Superior temporal gyrus (tissue), 1 donor: ENCODE results near the gene NKPD1.

Experiments
- DNase-seq: peaks from one replicate; pipeline ENCODE4 v3.0.0-alpha.2; 2016; ENCODE audit errors: extremely low spot score

The NKPD1 gene, protein sequence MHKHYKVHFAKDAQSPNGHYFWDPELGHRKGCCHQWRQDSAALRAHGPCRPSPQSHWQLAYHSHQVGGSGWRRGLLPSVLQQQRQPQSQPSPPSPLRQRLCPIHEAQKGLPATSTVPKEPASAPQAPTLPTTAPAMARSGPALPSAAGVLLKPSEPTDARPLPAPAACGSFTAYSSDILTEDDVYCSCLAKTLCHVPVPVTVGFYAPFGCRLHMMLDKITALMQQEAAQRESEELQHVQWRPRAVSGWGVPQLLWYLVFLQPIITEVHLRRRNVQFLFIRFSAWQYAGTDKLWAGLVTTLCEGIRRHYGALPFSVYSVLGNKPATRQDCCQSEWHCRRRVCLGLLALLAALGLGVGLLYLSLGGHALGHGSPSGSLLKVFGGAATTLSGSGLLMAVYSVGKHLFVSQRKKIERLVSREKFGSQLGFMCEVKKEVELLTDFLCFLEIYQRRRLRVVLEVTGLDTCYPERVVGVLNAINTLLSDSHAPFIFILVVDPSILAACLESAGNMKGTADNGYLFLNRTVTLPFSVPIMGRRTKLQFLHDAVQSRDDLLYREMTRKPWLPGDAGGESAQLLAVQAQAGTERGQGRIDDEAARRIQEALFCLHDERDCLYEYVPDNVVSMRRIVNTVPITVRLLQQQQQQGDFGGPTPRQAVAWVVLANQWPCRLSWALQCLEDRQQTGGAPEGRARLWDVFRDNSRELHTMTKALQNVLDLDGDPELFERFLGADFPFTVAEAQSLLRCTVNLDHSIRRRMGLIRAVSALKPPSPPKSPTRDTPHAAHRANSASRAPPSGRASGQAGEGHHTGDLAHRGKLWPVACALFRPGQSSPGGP

DNA sequence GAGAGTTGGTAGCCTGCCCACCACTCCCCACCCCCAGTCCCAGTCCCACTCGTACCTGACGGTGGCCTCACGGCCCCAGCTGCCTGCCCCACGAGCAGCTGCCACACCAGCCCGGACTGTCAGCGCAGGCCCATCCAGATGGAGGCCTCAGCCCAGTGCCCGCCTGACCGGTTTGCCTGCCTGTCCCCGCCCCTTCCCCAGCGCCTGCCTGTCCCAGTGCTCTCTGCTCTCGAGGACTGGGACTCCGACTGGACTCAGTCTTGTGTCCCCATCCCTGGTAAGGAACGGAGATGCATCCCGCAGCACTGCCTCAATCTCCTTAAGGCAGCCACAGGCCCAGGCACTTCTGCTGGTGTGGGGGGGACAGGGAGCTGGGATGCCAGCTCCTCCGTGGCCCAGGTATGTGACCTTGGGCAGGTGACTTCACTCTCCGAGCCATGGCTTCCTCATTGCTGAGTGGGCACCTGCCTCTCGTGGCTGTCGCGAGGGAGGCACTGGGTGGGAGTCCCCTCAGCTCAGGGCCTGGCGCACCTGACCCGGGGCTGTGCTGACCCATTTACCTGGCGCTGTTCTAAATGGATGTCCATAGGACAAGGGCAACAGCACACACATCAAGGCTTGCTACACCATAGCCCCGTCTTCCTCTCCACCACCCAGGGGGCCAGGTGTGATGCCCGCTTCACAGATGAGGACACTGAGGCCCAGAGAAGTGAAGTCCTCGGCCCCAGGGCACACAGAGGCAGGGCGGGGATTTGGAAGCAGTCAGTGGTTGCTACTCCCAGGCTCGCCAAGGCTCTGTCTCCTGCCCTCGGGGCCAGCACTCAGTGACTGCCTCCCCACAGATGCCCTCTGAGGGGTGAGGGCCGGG is at the start of gene NKPD1:
NKPD1 (minus strand) TSS at position 113 of the 868 bp plus-strand sequence. CDS start 832 bp downstream, outside the sequence.
- DNase-seq: no peak

DNA sequence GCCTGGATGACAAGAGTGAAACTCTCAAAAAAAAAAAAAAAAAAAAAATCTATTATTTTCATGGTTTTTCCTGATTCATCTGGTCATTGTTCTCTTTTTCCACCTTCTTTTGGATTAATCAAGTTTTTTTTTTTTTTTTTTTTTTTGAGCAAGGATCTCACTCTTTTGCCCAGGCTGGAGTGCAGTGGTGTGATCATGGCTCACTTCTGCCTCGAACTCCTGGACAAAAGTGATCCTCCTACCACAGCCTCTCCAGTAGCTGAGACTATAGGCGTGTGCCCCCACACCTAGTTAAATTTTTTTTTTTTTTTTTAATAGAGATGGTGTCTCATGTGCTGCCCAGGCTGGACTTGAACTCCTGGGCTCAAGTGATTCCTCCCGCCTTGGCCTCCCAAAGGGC is 45.5 kb upstream of the NKPD1 start:
- no peak for DNase-seq

DNA sequence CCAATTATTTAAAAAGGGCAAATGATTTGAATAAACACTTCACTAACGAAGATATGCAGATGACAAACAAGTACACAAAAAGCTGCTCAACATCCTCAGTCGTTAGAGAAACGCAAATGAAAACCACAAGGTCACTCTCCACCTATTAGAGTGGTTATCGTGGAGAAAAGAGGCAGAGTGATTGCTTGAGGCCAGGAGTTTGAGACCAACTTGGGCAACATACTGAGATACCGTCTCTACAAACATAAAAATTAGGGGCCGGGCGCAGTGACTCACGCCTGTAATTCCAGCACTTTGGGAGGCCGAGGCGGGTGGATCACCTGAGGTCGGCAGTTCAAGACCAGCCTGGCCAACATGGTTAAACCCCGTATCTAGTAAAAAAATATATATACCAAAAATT is 45.0 kb upstream of the NKPD1 start:
- DNase-seq: no peak

DNA sequence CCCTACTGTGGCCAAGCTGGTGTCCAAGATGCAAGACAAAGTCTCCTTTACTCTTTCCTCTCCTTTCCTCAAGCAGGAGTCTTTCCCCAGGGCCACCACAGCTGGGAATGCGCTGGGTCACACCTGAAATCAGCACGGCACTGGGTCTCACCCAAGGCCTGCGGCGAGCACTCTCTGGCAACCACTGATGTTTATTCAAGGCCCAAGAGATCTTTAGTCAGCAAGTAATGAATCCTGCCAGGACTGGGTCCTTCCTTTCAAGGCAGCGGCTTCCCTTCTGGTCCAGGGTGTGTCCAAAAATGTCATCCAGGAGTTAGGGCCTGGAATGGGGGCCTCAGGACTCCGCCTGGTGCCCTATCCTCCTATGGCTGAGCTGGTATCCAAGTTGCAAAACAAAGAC is 41.9 kb upstream of the NKPD1 start:
- DNase-seq: no peak

DNA sequence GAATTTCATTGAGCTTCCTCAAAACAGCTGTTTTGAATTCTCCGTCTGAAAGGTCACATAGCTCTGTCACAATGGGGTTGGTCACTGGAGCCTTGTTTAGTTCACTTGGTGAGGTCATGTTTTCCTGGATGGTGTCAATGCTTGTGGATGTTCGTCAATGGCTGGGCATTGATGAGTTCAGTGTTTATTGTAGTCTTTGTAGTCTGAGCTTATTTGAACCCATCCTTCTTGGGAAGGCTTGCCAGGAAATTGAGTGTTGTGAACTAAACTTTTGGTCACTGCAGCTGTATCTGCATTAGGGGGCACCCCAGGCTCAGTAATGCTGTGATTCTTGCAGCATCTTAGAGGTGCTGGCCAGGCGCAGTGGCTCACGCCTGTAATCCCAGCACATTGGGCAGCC is 39.8 kb upstream of the NKPD1 start:
- DNase-seq: peak; percentile 50

DNA sequence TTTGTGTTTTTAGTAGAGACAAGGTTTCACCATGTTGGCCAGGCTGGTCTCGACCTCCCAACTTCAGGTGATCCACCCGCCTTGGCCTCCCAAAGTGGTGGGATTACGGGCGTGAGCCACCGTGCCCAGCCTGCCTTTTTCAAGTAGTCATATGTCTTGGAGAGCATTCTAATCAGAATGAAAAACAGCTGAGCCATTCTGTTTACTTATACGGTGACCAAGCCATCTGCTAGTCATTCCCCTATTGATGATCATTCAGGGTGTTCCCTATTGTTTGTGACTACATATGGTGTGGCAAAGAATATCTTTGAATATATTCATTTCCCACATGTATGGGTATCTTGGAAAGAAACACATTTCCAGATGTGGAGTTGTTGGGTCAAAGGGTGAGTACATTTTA is 35.0 kb upstream of the NKPD1 start:
- no peak for DNase-seq

DNA sequence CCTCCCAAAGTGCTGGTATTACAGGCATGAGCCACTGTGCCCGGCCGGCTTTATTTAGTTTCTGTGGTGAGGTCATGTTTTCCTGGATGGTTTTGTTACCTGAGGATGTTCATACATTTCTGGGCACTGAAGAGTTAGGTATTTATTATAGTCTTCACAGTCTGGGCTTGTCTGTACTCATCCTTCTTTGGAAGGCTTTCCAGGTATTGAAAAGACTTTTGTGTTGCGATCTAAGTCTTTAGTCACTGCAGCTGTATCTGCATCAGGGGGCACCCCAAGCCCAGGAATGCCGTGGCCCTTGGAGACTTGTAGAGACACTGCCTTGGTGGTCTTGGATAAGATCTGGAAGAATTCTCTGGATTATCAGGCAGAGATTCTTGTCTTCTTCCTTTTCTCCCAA is 30.6 kb upstream of the NKPD1 start:
- DNase-seq: no peak

DNA sequence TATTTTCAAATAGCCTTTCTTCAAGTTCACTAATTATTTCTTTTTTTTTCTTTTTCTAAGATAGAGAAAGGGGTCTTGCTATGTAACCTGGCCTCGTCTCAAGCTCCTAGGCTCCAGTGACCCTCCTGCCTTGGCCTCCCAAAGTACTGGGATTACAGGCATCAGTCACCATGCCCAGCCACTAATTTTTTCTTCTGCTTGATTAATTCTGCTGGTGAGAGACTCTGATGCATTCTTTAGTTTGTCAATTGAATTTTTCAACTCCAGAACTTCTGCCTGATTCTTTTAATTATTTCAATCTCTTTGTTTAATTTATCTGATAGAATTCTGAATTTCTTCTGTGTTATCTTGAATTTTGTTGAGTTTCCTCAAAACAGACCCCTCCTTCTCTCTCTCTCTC is 29.2 kb upstream of the NKPD1 start:
- no peak for DNase-seq

DNA sequence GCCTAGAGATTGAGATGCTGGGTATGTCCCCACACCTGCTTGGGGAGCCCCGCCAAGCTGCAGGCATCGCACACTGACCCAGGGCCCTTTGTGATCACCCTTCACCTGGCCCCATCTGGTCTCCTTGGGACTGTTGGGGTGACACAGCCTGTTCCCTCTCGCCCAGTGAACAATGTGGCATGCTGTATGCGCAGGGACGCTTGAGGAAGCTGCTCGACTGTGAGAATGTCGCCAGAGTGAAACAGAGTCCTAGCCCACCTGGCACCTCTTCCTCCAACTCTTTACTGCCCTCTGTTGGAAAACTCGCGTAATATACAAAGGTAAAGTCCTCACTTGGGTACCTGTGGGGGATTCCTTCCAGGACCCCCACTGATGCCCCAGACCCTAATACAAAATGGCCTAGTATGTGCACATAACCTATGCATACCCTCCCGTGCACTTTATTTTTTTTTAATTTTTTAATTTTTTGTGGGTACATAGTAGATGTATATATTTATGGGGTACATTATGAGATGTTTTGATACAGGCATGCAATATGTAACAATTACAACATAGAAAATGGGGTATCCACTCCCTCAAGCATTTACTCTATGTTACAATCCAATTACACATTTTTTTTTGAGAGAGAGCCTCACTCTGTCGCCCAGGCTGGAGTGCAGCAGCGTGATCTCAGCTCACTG is 26.8 kb upstream of the NKPD1 start:
- DNase-seq: no peak

DNA sequence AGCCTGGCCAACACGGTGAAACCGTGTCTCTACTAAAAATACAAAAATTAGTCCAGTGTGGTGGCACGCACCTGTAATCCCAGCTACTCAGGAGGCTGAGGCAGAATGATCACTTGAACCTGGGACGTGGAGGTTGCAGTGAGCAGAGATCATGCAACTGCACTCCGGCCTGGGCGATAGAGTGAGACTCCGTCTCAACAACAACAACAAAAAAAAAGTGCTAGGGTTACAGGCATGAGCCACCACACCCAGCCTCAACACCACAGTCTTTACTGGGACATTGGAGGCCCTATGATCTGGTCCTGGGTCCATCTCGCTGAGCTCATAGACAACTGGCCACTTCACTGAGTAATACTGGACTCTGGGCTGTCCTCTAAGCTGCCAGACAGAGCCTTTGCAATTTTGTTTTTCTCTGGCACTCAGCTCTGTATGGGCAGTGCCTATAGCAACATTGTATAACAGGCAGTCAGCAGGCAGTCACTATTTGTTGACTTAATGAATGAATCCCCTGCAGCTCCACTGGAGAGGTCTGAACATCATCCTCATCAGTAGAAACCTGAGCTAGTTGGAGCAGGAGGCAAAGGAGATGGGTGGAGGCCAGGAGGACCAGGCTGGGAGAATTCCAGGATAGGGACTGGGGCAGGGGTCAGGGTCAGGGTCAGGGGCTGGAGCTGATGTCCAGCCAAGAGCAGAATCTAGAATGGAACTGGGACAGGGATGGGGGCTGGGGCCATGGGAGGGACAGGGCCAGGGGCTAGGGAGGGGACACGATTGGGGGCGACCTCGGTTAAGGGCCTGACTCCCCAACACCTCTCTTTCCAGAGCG is 25.9 kb upstream of the NKPD1 start:
- no peak for DNase-seq

DNA sequence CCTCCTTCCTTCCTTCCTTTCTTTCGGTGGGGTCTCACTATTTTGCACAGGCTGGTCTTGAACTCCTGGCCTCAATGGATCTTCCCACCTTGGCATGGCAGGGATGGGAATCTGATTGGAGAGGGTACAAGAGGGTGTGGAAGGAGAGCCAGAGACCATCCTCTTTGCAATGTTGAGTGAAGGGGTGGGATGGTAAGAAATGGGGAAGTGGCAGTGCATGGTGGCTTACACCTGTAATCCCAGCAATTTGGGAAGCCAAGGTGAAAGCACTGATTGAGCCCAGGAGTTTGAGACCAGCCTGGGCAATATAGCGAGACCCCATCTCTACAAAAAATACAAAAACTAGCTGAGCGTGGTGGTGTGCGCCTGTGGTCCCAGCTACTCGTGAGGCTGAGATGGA is 23.3 kb upstream of the NKPD1 start:
- no peak for DNase-seq

DNA sequence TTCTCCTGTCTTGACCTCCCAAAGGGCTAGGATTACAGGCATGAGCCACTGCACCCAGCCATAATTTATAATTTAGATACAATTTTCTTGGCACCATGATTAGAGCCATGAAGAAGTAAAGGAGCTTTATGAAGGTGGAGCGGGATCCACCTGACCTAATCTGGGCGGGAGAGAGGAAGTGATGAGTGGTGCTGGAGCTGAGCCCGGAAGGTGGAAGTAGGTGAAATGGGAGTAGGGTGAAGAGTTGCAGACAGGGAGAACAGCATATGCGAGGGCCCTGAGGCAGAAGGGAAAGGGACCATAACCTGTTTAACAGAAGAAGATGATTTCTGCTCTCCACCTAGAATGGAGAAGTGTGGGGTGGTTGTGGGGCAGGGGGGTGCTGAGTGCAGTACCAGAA is 22.0 kb upstream of the NKPD1 start:
- no peak for DNase-seq

DNA sequence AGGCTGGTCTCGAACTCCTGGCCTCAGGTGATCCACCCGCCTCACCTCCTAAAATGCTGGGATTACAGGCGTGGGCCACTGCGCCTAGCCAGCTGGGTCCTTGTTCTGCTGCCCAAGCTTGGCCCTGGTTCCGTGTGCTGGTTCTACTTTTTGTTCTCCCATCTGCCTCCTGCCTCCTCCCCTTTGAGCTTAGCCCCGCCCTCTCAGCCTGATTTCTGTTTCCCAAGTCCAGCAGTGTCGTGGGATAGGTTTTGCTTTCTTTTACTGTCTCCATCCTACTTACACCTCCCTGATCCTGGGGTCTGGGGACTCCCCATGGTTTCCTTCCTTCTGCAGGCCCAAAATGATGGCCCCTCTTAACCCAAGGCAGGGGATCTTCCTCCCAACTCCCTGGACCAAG is 20.2 kb upstream of the NKPD1 start:
- no peak for DNase-seq

DNA sequence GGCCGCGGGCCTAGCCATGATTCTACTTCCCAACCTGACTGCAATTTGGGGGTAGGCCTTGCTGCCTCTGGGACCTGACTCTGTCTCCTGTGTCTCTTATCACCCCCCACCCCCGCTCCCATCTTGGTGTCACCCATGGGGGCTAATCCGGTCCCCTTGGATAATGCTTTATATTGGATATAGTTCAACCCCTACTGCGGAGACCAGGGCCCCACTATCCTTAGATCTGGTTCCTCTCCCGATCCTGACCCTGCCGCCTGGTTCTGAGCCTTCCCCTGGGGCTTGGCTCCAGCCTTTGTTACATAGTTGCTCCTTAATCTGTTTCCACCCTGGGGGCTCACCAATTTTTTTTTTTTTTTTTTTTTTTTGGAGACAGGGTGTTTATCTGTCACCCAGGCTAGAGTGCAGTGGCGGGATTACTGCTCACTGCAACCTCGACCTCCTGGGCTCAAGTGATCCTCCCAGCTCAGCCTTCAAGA is 19.1 kb upstream of the NKPD1 start:
- no peak for DNase-seq

DNA sequence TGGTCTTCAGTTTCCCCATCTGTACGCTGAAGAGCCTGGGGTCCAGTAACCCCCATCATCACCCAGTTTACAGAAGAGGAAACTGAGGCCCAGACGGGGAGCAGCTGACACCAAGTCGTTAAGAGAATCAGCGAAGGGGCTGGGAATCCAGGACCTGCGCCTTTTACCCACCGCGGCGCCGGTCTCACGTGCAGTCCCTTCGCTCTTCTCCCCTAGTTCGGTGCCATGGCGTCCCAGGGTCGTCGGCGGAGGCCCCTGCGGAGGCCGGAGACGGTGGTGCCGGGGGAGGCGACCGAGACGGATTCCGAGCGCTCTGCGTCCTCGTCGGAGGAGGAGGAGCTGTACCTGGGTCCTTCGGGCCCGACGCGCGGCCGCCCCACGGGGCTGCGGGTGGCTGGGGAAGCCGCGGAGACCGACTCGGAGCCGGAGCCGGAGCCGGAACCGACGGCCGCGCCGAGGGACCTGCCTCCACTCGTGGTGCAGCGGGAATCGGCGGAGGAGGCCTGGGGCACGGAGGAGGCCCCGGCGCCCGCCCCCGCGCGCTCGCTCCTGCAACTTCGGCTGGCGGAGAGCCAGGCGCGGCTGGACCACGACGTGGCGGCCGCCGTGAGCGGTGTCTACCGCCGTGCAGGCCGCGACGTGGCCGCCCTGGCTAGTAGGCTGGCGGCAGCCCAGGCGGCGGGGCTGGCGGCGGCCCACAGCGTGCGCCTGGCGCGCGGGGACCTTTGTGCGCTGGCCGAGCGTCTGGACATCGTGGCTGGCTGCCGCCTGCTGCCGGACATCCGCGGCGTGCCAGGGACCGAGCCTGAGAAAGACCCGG is 18.5 kb upstream of the NKPD1 start:
- DNase-seq: no peak

DNA sequence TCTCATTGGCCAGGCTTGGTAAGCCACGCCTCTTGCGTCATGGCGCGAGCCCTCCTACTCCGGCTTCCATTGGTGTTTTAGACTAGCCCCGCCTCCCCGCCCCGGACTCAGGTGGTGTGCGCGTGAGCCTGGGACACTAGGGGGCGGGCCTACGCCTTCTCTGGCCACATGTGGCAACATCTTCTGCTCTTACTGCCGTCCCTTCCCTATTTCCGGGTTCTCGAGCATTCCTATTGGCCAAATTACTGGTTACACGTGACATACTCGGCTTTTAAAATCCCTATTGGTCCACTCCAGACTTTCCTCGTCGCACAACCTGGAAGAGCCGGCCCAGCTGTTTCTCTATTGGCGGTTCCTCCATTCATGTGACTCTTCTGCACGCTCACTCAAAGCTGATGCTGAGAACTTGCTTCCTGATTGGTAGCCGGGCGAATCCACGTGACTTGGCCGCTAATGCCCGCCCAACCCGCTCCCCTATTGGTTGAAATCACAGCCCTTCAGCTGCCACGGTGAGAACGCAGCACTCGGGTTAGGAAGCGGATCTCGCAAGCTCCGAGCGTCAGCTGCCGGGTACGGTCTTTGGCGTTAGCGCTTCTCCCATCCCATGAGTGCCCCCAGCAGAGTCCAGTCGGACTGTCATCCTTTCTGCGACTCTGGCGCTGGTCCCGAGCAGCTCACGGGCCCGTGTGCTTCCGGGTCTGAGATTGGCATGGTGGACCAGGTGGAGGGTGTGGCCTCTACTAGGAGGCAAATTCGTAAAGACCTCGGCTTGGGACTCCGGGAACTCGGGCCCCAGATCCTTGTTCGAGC is 17.7 kb upstream of the NKPD1 start, which contains the start of gene BLOC1S3:
BLOC1S3 (plus strand) TSS at position 523 of the 810 bp plus-strand sequence. CDS start 513 bp downstream, outside the sequence.
- DNase-seq: peak; percentile 100

DNA sequence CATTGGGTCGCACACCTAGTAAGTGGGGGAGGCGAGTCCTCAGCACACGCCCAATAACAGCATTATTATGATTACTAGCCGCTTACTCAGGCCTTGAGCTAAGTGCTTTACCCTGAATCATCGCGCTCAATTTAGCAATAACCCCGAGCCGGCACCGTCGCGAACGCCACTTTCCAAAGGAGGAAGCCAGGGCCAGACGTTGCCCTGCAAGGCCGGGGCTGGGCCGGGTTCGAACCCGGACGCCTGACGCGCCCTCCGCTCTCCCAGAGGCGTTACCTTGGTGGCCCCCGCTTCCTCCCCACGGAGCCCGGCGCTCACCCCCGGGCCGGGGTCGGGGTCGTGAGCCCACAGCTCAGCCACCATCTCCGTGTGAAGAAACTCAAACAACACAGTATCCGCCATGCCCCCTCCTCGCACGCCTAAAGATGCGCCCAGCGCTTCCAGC is 17.1 kb upstream of the NKPD1 start, which contains the start of gene TRAPPC6A:
TRAPPC6A (minus strand) TSS at position 421 of the 445 bp plus-strand sequence; CDS start at position 402, 19 bp downstream.
- DNase-seq: no peak
